Upper lobe of left lung (tissue), 6 donors: ENCODE data around the gene TTC4. TPM values are rescaled to one million over a fixed set of nuclear protein-coding genes. Genes with fewer than 3 reads are reported as not detected.

Experiments used
- ATAC-seq, 2 donors: fragments of 200-7000 bp; cut with Tn5 transposase; one replicate each; pipeline ENCODE4 v1.9.1; 2022; ENCODE audit warnings: mild to moderate bottlenecking in 2 of 2, moderate library complexity in 2 of 2; ENCODE audit not compliant: low FRiP score in 2 of 2
- DNase-seq, 2 donors: peaks; one replicate each; pipeline ENCODE4 v3.0.0-alpha.2; 2019 to 2020
- H3K27ac ChIP-seq, 4 donors: fragments of 200-600 bp; sonication (generic); one replicate each; pipeline ENCODE4 v1.5.1; 2016 to 2019
- H3K27me3 ChIP-seq, 4 donors: fragments of 200-600 bp; sonication (generic); one replicate each; pipeline ENCODE4 v1.5.1; 2017 to 2019
- H3K36me3 ChIP-seq, 4 donors: fragments of 200-600 bp; sonication (generic); one replicate each; pipeline ENCODE4 v1.5.1; 2016 to 2019
- H3K4me1 ChIP-seq, 4 donors: fragments of 200-600 bp; sonication (generic); one replicate each; pipeline ENCODE4 v1.5.1; 2018 to 2019
- H3K4me3 ChIP-seq, 4 donors: fragments of 200-600 bp; sonication (generic); one replicate each; pipeline ENCODE4 v1.5.1; 2017 to 2019; ENCODE audit warnings: mild to moderate bottlenecking in 2 of 4, moderate library complexity in 1 of 4
- H3K9me3 ChIP-seq, 4 donors: fragments of 200-600 bp; sonication (generic); one replicate each; pipeline ENCODE4 v1.5.1; 2018 to 2019
- CTCF ChIP-seq, 6 experiments: fragments of 450-650 bp in 4 of 6; fragments of 200-600 bp in 2 of 6; sonication (generic) in 2 of 6; IDR thresholded peaks; one replicate each; pipeline ENCODE4 v1.5.1; 2016 to 2019; ENCODE audit warnings: antibody characterized with exemption in 6 of 6
- EP300 ChIP-seq, 4 donors: sonication (generic); formaldehyde crosslinking; IDR thresholded peaks; one replicate each; pipeline ENCODE4 v1.5.1; 2017; ENCODE audit warnings: antibody characterized with exemption in 4 of 4, control low read depth in 2 of 4
- POLR2A ChIP-seq, 4 donors: fragments of 450-650 bp; IDR thresholded peaks; one replicate each; pipeline ENCODE4 v1.5.1; 2016 to 2017; ENCODE audit warnings: antibody characterized with exemption in 4 of 4, mild to moderate bottlenecking in 2 of 4
- POLR2AphosphoS5 ChIP-seq, 2 donors: sonication (generic); formaldehyde crosslinking; IDR thresholded peaks; one replicate each; pipeline ENCODE4 v1.5.1; 2017; ENCODE audit warnings: antibody characterized with exemption in 2 of 2
- WGBS, 2 donors: methylation state at CpG; one replicate each; pipeline ENCODE4 v1.1.5; 2017 to 2018; 5-methylcytosine and 5-hydroxymethylcytosine counted together
- total RNA-seq, 6 donors: library from RNA; depleted of rRNA in 4 of 6; stranded (reverse); fragments of >200 nt in 4 of 6; gene quantifications; one replicate each; pipeline versions ENCODE4 v1.1.0 to v1.2.1, GENCODE V29; 2016 to 2021
- donor health status: DM: no; HTN: no; CAD: no; lungs with moderate emphysema.
- donor health status: DM: no; HTN: yes; CAD: no; lungs with severe emphysema.

The TTC4 gene
- total RNA-seq, 6 donors from 2014 or later, result 6.1 to 28.1 (median 17.0) TPM

- H3K4me1 ChIP-seq, result peaks cover 4 to 13% (median 10%) of the 10 kb centered on the region in 4 donors
- H3K9me3 ChIP-seq, result no peaks in the 10 kb centered on the region
- no peak for ATAC-seq
- 91 to 97% methylated on average over 10 of the region's 10 CpGs for WGBS, 2 donors
- TF ChIP-seq POLR2AphosphoS5 (IDR thresholded peaks at IDR 0.05) (no peak), CTCF (IDR thresholded peaks at IDR 0.05) (no peak), EP300 (IDR thresholded peaks at IDR 0.05) (no peak), POLR2A (IDR thresholded peaks at IDR 0.05) (no peak)
- no peaks in the 10 kb centered on the region for H3K27me3 ChIP-seq
- DNase-seq, result no peak
- no peaks in the 10 kb centered on the region for H3K36me3 ChIP-seq
- no peak overlapping the region for H3K4me3 ChIP-seq
- H3K27ac ChIP-seq, result no peak overlapping the region
Measured at GRCh38 chr1:54711536-54711935, 4.1 kb upstream of the TTC4 start.

- H3K4me1 ChIP-seq, result peaks cover 11 to 21% (median 16%) of the 10 kb centered on the region in 4 donors
- H3K27me3 ChIP-seq, result no peaks in the 10 kb centered on the region
- H3K4me3 ChIP-seq, result peak overlapping the region in 3 of 4 donors; percentile 67 to 97 (median 71)
- H3K27ac ChIP-seq, result peak overlapping the region; percentile 74 to 85 (median 78)
- 92 to 94% methylated on average over 4 to 7 of the region's 7 CpGs for WGBS, 2 donors
- H3K36me3 ChIP-seq, result peaks cover 0 to 27% (median 7%) of the 10 kb centered on the region in 4 donors
- H3K9me3 ChIP-seq, result no peaks in the 10 kb centered on the region
- ATAC-seq (no peak), DNase-seq (no peak)
- TF ChIP-seq EP300 (IDR thresholded peaks at IDR 0.05) (no peak), POLR2AphosphoS5 (IDR thresholded peaks at IDR 0.05) (no peak), CTCF (IDR thresholded peaks at IDR 0.05) (no peak), POLR2A (IDR thresholded peaks at IDR 0.05) (no peak)
Measured at GRCh38 chr1:54714881-54715492, 674 bp upstream of the TTC4 start.

- peak overlapping the region; percentile 67 to 97 (median 76) for H3K4me3 ChIP-seq
- H3K27ac ChIP-seq, result peak overlapping the region; percentile 74 to 85 (median 78)
- DNase-seq (no peak), ATAC-seq (peak in 1 of 2 donors; percentile 33)
- no peaks in the 10 kb centered on the region for H3K9me3 ChIP-seq
- no peaks in the 10 kb centered on the region for H3K27me3 ChIP-seq
- TF ChIP-seq POLR2A (IDR thresholded peaks at IDR 0.05) (no peak), EP300 (IDR thresholded peaks at IDR 0.05) (no peak), POLR2AphosphoS5 (IDR thresholded peaks at IDR 0.05) (no peak), CTCF (IDR thresholded peaks at IDR 0.05) (no peak)
- peaks cover 0 to 40% (median 12%) of the 10 kb centered on the region in 4 donors for H3K36me3 ChIP-seq
- WGBS, 2 donors, result 40 to 42% methylated on average over 8 of the region's 8 CpGs
- H3K4me1 ChIP-seq, result peaks cover 11 to 21% (median 16%) of the 10 kb centered on the region in 4 donors
Measured at GRCh38 chr1:54716299-54717047, 812 bp downstream of the TTC4 start.

GRCh38 chr1:54721719-54722118 lies 6.1 kb downstream of the TTC4 start:
- Histone ChIP-seq H3K27ac (no peak overlapping the region), H3K9me3 (no peaks in the 10 kb centered on the region), H3K27me3 (no peaks in the 10 kb centered on the region), H3K4me3 (no peak overlapping the region), H3K36me3 (peaks cover 6 to 92% (median 48%) of the 10 kb centered on the region in 4 donors), H3K4me1 (peaks cover 3 to 6% (median 5%) of the 10 kb centered on the region in 4 donors)
- no peak for ATAC-seq
- DNase-seq, result no peak
- TF ChIP-seq POLR2AphosphoS5 (IDR thresholded peaks at IDR 0.05) (no peak), CTCF (IDR thresholded peaks at IDR 0.05) (no peak), EP300 (IDR thresholded peaks at IDR 0.05) (no peak), POLR2A (IDR thresholded peaks at IDR 0.05) (no peak)
